BE2C (cell line): ENCODE data around the gene PAX5. TPM values are rescaled to one million over a fixed set of nuclear protein-coding genes. Genes with fewer than 3 reads are reported as not detected.
A peak's percentile ranks its signal among the peaks of the same experiment; 100 is the strongest.
"Not testable (repeated sequence)": the region's sequence is repeated elsewhere in the genome, so short reads cannot be mapped to it uniquely, and the experiment has no call there.

Experiments
- DNase-seq: peaks from one replicate; pipeline ENCODE4 v3.0.0-alpha.2; 2020
- H3K27me3 ChIP-seq: fragments of 250-450 bp; sonication (Bioruptor Pico); 2 replicates; pipeline ENCODE4 v1.5.1; 2020; ENCODE audit warnings: mild to moderate bottlenecking
- H3K36me3 ChIP-seq: fragments of 250-450 bp; sonication (Bioruptor Pico); 2 replicates; pipeline ENCODE4 v1.5.1; 2020; ENCODE audit warnings: mild to moderate bottlenecking
- H3K4me1 ChIP-seq: fragments of 250-450 bp; sonication (Bioruptor Pico); 2 replicates; pipeline ENCODE4 v1.5.1; 2020
- H3K4me3 ChIP-seq: 2 replicates; pipeline ENCODE4 v1.5.1; 2011; ENCODE audit warnings: low read depth, low read length
- H3K9me3 ChIP-seq: fragments of 250-450 bp; sonication (Bioruptor Pico); 2 replicates; pipeline ENCODE4 v1.5.1; 2020
- polyA plus RNA-seq: library from polyadenylated mRNA; unstranded; fragments of >200 nt; gene quantifications from one replicate; pipeline ENCODE4 v1.2.1, GENCODE V29; 2012; ENCODE audit warnings: low read depth, missing spikeins; ENCODE audit not compliant: insufficient read length, insufficient read depth
- TF ChIP-seq, protein P1 (sequence below): IDR thresholded peaks from 2 replicates; pipeline ENCODE4 v1.5.1; 2012; ENCODE audit warnings: mild to moderate bottlenecking, low read depth, low read length

PAX5 gene
- polyA plus RNA-seq = 13.1 TPM

DNA sequence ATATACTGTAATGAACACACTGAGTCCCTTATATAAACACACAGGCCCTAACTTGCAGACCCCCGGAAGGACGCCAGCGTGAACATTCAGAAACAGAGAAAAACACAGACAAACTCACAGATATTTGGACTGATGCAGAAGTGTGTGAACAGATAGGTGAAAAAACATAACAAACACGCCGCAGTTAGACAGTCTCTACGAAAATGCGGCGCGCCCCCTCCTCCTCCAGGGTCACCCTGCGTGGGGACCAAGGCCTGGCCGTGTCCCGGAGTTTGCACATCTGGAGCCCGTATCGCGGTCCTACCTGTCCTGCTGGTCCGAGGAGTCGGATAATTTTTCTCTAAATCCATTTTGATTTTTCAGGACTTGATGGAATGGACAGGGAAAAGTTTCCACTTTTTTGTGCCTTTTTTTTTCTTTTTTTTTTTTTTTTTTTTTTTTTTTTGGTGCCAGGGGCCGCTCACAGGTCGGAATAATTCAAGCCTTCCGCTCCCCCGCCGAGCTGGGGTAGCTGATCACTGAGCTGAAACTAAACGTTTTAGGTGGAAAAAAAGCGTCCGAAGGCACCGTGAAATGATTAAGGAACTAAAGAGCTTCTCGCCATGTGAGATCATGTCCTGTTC lies at the start of gene PAX5:
Gene PAX5, minus strand, starts transcription at position 587 of the 623 bp plus-strand sequence. Its CDS starts 237 bp downstream, at position 350.
- no peak for DNase-seq
- Histone ChIP-seq H3K4me1 (peaks cover 8% of the 10 kb centered on the region), H3K4me3 (peak within 1 kb of the TSS; percentile 34), H3K36me3 (no peaks in the 10 kb centered on the region), H3K9me3 (no peaks in the 10 kb centered on the region), H3K27me3 (no peaks in the 10 kb centered on the region)
- TF ChIP-seq, protein P1, sequence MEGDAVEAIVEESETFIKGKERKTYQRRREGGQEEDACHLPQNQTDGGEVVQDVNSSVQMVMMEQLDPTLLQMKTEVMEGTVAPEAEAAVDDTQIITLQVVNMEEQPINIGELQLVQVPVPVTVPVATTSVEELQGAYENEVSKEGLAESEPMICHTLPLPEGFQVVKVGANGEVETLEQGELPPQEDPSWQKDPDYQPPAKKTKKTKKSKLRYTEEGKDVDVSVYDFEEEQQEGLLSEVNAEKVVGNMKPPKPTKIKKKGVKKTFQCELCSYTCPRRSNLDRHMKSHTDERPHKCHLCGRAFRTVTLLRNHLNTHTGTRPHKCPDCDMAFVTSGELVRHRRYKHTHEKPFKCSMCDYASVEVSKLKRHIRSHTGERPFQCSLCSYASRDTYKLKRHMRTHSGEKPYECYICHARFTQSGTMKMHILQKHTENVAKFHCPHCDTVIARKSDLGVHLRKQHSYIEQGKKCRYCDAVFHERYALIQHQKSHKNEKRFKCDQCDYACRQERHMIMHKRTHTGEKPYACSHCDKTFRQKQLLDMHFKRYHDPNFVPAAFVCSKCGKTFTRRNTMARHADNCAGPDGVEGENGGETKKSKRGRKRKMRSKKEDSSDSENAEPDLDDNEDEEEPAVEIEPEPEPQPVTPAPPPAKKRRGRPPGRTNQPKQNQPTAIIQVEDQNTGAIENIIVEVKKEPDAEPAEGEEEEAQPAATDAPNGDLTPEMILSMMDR = no peak

DNA sequence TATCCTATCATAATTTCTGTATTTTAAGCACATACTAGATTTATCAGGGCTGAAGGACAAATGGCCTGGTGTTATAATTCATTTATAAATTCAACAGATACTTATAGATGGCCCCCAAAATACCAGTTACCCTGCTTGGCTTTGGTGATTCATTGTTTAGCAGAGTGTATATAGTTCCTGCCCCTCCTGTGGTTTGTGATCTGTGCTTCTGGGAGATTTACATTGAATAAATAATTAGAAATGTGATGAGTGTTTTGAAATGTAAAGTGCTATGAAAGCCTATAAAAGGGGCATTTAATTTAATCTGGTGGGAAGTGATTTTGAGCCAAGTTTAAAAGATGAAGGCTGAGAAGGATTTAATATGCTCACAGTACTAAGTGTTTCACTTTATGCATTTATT lies 49.6 kb upstream of the PAX5 start:
- peaks cover 12% of the 10 kb centered on the region for H3K4me1 ChIP-seq
- H3K4me3 ChIP-seq = no peak overlapping the region
- TF ChIP-seq, protein P1 = no peak
- H3K9me3 ChIP-seq = no peaks in the 10 kb centered on the region; the same call in 1 of the 2 replicates
- no peaks in the 10 kb centered on the region for H3K27me3 ChIP-seq
- no peak for DNase-seq
- peaks cover 22% of the 10 kb centered on the region for H3K36me3 ChIP-seq

GRCh38 chr9:37082214-37082765 lies 48.2 kb upstream of the PAX5 start:
- no peaks in the 10 kb centered on the region; the same call in 1 of the 2 replicates for H3K9me3 ChIP-seq
- peak overlapping the region; percentile 13; the same call in 1 of the 2 replicates for H3K4me3 ChIP-seq
- peaks cover 9% of the 10 kb centered on the region for H3K36me3 ChIP-seq
- H3K27me3 ChIP-seq = no peaks in the 10 kb centered on the region
- peaks cover 12% of the 10 kb centered on the region for H3K4me1 ChIP-seq
- DNase-seq = no peak
- TF ChIP-seq, protein P1 = no peak

- peaks cover 12% of the 10 kb centered on the region for H3K4me1 ChIP-seq
- DNase-seq, H3K36me3 ChIP-seq, H3K27me3 ChIP-seq, H3K9me3 ChIP-seq, H3K4me3 ChIP-seq: not testable (repeated sequence)
These were observed 47.4 kb upstream of the PAX5 start for GRCh38 chr9:37081507-37081906.

GRCh38 chr9:37080165-37080628 lies 46.1 kb upstream of the PAX5 start:
- Histone ChIP-seq H3K4me1 (peaks cover 12% of the 10 kb centered on the region), H3K4me3 (peak overlapping the region; percentile 93)
- H3K27me3 ChIP-seq, H3K9me3 ChIP-seq, H3K36me3 ChIP-seq, DNase-seq: not testable (repeated sequence)

DNA sequence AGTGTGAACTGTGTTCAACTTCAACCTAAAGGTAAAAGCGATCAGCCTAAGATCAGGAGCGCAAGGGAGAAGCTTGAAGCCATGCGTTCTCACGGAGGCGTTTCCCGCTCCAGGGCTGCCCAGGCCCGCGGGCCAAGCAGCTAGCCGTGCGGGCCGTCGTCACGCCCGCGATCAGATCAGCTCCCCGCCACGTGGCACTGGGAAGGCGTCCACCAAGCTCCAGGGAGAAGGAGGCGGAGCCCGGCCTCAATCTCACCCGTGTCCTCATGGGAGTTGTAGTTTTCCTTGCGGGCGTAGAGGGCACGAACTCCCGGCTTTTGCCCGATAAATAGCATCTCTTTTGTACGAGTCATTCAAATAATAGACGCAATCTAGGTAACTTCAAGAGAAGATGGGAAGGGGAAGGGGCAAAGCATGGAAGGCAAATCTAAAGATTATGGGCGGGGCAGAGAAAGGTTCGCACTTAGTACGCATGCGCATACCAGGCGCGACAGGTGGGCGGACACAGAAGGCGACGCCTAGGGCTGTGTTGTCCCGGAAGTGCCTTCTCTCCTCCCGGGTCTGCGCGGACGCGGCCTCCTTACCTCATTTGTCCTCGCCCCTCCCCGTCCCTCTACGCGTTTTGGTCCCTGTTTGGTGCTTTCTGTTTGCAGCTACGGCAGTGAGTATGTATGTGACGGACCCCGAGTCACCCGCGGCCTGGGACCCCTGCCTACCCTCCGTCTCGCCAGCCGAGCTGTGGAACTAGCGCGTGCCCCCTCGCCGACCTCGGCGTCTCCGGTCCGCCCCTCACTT lies 45.5 kb upstream of the PAX5 start:
- Histone ChIP-seq H3K36me3 (no peaks in the 10 kb centered on the region), H3K4me3 (peak overlapping the region; percentile 93), H3K27me3 (no peaks in the 10 kb centered on the region), H3K4me1 (peaks cover 12% of the 10 kb centered on the region), H3K9me3 (no peaks in the 10 kb centered on the region; the same call in 1 of the 2 replicates)
- TF ChIP-seq, protein P1 = no peak
- peak; percentile 95 for DNase-seq

DNA sequence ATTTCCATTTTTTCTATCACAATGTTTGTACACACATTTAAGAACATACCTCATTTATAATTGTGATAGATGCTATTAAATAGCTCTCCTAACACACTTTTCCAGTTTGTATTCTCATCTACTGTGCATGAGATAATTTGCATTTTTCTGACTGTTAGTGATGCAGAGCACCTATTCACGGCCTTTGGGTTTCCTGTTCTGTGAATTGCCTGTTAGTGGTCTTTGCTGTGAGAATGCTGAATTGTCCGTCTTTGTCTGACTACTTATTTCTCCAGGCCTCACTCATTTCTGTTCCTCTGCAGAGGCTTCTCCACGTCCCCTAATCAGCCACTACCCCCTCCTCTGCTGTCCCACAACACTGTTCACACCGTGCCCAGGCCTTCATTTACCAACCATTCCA lies 40.7 kb upstream of the PAX5 start:
- H3K27me3 ChIP-seq, H3K36me3 ChIP-seq, DNase-seq, H3K9me3 ChIP-seq, H3K4me3 ChIP-seq, H3K4me1 ChIP-seq: not testable (repeated sequence)
